GM18907 (cell line): ENCODE results near the gene MEF2C.

Experiments
- ATAC-seq: cut with Tn5 transposase; IDR thresholded peaks from one replicate; pipeline ENCODE4 v1.9.1; 2021; ENCODE audit warnings: mild to moderate bottlenecking, moderate library complexity; ENCODE audit not compliant: unreplicated experiment

MEF2C gene

DNA sequence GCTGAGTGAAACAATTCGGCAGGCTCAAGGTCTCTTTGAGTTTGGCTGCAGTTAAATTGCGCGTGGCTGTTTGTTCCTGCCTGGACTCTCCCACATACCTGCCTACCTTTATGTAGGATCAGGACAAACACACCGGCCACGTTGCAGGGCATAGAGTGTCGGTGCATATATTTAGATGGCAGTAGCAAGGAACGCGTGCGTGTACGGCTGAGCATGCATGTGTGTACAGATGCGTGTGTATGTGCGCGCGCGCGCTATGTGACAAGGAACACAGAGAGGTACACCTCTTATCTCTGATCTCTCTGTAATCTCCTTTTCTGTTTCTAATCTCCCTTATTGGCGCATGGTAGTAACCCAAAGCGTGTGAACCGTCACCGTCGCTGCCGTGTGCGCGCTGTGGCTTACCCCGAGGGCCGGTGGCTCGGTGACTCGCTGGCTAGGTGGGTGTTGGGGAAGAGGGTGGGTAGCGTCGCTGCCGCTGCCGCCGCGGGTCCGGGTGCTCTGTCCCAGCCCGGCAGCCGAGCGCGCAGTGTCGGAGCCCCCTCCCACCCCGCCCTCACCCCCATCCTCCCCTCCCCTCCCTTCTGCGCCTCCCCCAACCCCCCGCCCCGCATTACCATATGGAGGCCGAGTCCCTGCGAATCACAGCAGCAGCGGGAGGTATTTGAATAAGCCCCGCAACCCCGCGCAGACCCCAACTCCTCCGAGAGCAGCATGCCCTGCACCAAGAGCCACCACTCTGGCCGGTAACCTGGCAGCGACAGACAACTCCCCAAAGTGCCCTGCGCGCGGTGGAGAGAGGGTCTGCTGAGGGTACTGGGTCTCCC is 204.8 kb downstream of the MEF2C start:
- ATAC-seq = no peak

DNA sequence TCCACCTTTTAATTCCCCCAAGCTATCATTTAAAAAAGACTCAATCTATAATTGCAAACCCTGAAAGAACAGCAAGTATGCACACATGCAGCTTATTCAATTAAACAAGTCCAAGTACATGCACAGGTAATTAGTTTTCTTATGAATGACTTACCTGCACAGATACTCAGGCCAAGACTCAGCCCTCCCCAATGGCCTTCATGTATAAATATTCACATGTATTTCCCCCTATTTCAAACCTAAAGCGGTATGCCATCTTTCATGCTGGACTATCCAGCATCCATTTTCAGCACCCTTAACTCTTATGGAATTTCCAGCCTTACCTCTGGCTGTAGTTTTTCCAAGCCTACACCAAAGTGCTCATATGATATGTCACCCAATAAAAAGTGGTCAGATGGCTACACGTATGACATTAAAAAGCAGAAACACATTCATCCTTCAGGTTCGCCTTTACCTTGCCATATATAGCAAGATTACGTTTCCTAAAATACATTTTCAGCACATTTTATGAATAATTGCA is 205.5 kb downstream of the MEF2C start:
- no peak for ATAC-seq

DNA sequence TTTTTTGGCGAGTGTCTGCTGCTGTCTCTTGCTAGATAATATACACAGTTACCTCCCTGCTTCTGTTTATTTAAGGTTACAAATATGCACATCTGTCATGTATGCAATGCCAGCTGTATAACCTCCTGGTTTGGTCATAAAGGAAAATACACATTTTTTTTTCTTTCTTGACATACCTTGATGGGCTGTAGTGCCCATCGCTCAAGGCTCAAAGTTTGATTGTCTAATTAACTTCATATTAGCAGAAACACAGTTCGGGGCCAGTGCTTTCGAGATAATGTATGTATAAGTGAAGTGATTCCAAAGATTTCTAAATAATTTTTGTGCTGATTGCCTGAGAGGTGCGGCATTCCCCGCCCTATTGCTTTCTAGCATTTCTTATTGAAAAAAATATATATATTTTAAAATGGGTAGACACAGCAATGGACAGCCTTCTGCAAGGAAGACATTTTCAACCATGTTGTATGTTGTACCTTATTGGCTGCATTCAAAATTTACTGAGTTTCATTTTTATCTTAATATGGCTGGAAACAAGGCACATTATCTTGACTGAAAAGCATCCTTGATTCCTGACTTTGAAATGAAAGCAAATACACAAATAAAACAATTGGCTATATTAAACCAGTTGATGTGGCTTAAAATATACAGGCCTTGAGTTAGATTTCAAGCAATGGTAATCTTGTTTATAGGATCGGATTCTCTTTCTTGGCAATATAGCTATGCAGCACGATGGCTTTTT is 206.2 kb downstream of the MEF2C start:
- ATAC-seq = no peak

DNA sequence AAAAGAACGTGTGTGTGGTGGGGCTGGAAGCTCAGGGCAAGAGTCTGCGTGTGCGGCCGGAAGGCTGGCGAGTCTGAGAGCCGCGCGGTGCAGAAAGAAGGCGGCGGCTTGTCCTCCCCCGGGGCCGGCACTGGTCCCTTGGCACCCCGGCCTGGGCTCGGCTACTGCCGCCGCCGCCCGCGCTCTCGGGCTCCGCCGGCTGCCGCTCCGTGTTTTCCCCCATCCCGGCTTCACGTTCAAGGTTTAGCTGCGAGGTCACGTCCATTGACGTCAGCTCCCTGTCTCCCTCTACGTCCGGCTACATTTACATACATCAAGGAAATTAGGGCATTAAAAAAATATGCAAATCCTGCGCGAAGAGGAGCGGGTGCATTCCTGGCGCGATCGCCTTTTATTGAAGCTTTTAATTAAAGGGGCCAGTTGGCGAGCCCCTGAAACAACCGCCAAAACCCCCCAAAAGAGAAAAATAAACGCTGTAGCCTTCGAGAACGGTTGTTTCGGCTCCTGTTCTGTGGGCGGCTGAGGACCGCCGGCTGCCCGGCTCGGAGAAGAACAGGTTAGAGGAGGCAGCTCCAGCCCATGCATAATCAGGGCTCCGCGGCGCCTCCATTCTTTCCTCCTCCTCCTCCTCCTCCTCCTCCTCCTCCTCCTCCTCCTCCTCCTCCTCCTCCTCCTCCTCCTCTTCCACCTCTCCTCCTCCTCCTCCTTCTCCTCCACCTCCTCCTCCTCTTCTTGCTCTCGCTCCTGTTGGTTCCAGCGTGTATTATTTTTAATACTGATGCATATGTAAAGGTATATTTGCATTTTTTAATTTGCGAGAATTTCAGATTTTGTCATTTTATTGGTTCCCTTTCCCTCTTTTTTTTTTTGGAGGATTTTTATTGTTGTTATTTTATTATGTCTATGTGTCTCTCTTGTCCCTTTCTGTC is 207.0 kb downstream of the MEF2C start:
- ATAC-seq = peak; percentile 42

DNA sequence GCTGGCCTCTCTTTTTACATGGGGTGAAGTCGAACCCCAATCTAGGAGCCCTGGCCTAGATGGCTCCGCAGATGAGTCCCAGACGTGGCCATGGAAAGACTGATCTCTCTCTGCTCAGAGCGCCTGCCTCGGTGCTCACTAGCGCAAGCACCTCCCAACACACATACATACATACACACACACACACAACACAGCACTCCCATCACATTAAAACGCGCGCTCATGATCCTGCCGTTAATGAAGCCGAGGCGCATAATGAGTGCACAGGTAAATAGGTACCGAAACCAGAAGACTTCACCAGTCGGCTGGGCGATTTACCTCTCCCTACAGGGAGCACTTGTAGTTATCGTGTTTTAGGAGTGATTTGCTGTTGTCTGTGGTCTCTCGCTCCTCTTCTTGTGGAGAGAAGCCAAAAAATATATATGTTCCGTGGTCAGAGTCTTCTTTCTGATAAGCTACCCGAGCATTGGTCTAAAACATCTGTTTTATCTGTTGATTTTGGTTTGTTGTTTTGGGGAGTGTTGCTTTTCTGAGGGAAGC is 207.7 kb downstream of the MEF2C start:
- ATAC-seq = peak; percentile 20

DNA sequence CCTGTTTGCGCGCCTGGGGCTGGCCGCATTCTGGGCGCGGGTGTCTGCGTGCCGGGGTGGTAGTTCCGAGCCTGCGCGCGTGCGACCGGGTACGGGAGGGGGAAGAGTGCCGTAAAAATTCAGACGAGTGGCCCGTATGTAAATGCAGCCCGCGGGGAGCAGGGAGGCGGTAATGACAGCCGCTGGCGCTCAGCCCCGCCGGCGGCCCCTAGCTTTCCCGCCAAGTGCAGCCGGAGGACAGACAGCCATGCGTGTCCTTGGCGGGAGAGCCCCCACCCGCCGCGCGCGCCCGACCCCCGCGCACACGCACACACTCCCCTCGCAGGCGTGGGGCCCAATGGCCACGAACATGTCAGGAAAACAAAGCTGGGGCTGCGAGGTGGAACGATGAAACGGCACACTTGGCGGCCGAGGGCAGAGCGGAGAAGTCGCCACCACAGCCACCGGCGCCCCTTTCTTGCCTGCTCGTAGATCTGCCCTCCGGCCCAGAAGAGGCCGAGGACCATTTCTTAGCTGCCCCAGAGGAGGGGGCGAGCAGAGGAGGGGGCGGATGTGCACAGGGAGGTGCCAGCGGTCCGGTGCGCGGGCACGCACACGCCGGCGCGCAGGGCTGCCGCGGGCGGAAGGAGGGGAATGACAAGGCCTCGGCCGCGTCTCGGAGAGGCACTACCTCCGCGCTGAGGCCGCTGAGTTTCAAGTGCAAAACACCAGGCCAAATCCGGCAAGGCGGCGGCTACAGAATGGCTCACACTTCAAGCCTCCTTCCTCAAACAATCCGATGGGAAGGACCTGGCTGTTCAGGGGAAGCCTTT is 208.4 kb downstream of the MEF2C start:
- peak; percentile 81 for ATAC-seq

DNA sequence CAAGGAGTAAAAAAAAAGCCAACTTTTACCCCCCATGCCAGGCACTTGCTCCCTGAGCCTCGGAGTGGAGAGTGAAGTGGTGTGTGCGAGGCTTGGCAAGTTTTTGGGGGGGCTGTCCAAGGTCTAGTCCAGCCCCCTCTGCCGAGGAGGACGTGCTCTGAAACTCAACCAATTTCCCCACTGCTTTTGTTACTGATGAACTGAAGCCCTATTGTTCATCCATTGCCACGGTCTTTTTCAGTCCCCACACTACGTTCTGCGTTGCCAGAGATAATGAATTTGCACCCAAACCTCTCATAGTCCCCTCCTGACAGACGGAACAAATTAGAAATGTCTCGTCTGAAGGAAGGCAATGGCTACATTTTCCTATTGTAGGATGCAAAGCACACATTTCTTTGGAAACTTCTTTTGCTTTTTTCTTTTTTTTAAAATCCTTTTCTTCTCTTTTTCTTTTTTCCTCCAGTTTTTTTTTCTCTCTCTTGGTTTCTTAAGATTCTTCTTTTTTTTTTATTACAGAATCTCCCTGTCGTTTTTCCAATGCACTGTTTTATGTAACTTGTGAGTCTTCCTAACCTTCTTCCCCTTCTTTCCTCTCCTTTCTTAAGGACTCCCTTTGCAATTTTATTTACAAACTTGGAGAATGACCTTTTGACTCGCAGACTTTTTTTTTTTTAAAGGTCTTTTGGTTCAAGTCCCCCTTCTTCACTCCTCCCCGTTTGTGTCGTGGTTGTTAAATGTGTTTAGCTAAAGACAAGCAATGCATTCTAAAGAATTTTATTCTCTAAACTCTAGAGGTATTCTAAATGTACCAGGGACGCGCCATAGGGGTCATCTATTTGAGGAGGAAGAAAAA is 209.5 kb downstream of the MEF2C start:
- no peak for ATAC-seq

DNA sequence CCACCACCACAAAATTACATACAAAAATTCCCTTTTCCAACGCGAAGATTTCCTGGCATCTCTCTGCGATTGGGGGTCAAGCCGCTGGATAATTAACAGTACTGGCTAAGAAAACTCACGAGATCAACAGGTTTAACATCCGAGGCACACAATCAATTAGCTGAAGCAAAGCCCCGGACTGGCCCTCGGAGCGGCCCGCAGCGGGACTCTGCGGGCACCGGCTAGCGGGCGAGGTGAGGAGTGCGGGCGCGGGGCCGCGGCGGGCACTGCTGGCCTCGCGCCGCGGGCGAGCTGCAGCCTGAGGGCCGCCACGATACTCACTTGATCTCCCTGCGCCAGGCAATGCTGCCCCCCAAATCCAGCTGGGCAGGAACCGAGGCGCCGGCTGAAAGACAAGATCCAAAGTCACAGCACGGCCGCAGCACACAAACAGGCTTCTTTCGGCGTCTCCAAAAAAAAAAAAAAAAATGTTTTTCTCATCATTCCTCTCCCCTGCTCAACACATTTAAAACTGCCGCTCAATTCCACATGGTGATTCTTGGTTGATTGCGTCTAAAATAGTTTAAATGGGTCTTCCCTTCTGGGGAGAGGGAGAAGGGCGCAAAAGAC is 210.2 kb downstream of the MEF2C start:
- no peak for ATAC-seq

DNA sequence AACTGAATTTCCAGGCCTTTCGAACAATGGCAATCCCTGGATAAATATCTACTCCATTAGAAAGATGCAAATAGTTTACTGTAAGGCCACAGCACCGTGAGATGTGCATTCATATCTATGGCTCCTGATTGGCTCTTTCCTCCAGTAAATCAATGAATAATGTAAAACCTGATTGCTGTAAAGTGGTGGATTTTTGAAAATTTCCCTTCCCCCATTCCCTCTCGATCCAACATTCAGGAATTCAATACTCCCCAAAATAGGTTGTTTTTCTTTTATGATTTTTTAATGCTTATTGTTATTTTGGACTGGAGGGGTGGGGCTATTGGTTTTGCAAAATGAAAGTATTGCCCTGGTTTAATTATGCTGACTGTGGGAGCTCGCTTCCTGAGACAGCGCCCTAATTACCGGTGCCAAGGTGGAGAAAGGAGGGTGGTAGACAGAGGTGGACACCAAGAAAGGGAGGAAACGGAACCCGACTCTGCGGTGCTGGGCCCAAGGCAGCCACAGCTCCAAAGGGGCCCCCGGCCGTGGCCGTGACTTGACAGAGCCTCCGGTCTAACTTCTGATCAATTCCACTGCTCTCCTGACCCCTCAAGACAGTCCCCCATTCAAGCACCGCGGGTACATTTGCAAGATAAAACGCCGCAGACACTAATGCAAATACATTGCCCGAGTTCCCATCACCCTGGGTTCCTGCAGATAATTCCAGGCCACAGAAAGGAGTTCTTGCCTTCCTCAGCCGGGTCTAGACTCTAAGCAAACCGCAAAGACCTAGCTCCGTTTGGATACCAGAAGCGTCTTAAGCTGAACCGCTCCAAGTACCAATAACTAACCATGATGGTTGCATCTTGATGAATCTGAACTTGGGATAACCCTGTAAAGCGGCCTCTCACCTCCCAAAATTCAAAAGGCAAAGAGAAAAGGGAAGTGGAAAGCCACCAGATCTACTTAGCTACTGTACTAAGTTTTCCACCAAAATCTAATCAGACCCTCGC is 211.2 kb downstream of the MEF2C start:
- ATAC-seq = no peak

DNA sequence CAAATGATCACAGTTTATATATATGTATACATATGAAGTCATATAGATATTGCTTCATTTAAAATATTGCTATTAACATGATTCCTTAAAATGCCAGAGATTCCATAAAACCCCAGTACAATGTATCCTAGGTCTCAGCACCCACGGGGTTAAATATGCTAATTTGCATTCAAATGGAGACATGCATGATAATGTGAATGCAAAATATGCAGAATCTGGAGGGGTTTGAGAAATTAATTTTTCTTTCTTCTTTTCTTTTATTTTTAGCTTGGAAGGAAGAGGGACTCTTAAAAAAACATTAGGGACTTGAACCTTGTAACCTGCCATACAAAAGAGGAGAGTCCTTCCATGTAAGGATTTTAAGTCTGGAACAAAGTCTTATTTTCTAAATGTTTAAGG is 211.9 kb downstream of the MEF2C start:
- no peak for ATAC-seq

DNA sequence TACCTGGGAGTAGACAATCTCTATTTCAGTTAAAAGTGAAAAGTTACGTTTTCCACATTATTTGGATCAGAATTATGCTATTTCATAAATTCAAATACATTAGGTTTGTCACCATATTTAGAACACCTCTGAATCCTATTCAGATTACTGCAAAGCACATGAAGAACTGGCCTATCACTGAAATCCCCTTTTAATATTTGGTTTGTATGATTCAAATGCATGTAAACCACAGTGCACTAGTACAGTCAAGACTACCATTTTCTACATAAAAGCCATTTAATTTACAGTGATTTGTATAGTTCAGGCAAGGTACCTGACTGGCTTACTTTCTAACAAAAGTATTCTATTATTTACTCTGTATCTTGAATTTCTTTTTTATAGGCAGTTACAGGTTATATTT is 212.5 kb downstream of the MEF2C start:
- ATAC-seq = no peak

DNA sequence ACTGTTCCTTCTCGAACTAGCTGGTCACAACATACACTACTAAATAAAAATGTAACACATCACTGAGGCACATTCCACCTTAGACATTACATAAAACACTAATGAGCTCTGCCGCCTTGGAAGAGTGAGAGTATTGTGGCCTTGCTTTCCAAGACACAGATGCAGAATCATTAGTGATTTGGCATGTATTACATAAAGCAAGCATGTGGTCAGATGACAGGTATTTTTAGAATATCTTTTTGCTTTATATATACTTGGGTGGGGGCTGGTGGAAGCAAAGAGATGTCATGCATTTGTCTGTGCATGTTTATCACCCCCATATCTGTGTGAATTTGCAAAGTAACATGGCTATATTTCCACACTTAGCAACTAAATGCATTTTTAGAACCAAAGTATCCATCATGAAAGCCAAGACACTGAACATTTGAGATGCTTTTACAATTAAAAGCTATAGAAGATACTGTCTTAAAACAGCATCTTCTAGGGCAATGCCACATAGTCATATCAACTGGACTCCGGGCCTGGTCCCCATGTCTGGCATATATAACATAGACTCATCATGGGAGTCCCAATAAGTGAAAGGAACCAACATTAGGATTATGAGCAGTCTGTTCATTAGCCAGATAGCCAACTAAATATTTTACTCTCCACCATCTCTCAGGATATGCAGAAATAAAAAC is 213.5 kb downstream of the MEF2C start:
- ATAC-seq = no peak

DNA sequence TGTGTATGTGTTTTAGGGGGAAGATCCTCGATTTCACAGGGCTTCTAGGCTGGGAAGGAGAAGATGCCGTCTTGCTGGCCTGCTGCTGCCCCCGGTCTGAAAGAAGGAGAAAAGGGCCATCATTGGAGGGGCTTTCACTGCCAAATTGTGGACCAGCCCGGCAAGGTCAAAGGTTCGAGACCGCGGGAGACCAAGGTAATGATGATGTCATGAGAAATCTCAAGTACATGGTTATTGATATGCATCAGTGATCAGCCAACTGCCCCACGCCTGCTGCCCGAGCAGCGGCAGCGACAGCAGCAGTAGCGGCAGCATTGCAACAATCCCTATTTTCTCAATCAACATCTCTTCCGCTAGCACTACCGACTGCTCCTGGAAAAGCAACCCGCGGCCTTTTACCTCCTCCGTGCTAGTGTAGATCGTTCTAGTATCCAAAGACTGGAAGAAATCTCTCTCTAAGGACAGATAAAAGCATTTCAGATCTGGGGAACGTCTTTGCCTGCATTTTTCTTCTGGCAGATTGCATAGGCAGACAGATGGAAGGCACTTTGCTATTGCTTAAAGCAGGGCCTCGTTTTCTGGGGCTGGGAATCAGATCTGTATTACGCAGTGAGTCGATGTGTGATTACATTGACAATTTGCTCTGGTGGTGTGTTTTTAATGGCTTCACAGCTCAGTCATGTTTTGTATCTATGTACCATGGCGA is 215.3 kb downstream of the MEF2C start:
- peak; percentile 21 for ATAC-seq
